COR-L47 (cell line): ENCODE data around the gene KAZN.

ENCODE experiments used
- DNase-seq: peaks from one replicate; lab custom pipeline; 2025; lab: John Stamatoyannopoulos, UW

KAZN gene

GRCh38 chr1:15064217-15064929, 465.9 kb downstream of the KAZN start:
- no peak for DNase-seq

- DNase-seq = no peak
Observed at GRCh38 chr1:15065291-15065690, 466.8 kb downstream of the KAZN start.

GRCh38 chr1:15065736-15066135, 467.3 kb downstream of the KAZN start:
- no peak for DNase-seq

- DNase-seq = no peak
Observed at GRCh38 chr1:15066191-15066590, 467.7 kb downstream of the KAZN start.

GRCh38 chr1:15067148-15067547, 468.7 kb downstream of the KAZN start:
- DNase-seq = no peak

GRCh38 chr1:15068152-15068551, 469.7 kb downstream of the KAZN start:
- DNase-seq = no peak

GRCh38 chr1:15068997-15069396, 470.5 kb downstream of the KAZN start:
- no peak for DNase-seq

GRCh38 chr1:15070145-15070748, 471.8 kb downstream of the KAZN start:
- DNase-seq = no peak

- DNase-seq = no peak
Observed at GRCh38 chr1:15071936-15072335, 473.5 kb downstream of the KAZN start.

- no peak for DNase-seq
Observed at GRCh38 chr1:15073799-15074308, 475.4 kb downstream of the KAZN start.

- no peak for DNase-seq
Observed at GRCh38 chr1:15075175-15075574, 476.7 kb downstream of the KAZN start.

- DNase-seq = no peak
Observed at GRCh38 chr1:15075817-15076216, 477.3 kb downstream of the KAZN start.

- no peak for DNase-seq
Observed at GRCh38 chr1:15076807-15077206, 478.3 kb downstream of the KAZN start.

- DNase-seq = no peak
Observed at GRCh38 chr1:15077384-15077783, 478.9 kb downstream of the KAZN start.

- DNase-seq = no peak
Observed at GRCh38 chr1:15080328-15081007, 482.0 kb downstream of the KAZN start.

- DNase-seq = no peak
Observed at GRCh38 chr1:15081102-15081501, 482.6 kb downstream of the KAZN start.

- DNase-seq = no peak
Observed at GRCh38 chr1:15083578-15083977, 485.1 kb downstream of the KAZN start.

GRCh38 chr1:15088281-15088971, 489.9 kb downstream of the KAZN start:
- no peak for DNase-seq

GRCh38 chr1:15089258-15089992, 490.9 kb downstream of the KAZN start:
- DNase-seq = no peak

- DNase-seq = peak; percentile 49
Observed at GRCh38 chr1:15090373-15090772, 491.9 kb downstream of the KAZN start.

- no peak for DNase-seq
Observed at GRCh38 chr1:15094056-15094455, 495.6 kb downstream of the KAZN start.
